GM12891 (cell line): ENCODE measurements around the gene PLCL1.

Experiments used
- DNase-seq: peaks from one replicate; pipeline ENCODE4 v3.0.0; 2011; ENCODE audit warnings: low spot score; ENCODE audit not compliant: insufficient read length
- FAIRE-seq: peaks from 2 replicates; lab custom pipeline; 2011; peaks lifted over from hg19 to GRCh38; lab: Jason Lieb, UNC
- PAX5 ChIP-seq: IDR thresholded peaks from 2 replicates; pipeline ENCODE4 v1.6.1; 2011; ENCODE audit warnings: low read length, moderate library complexity, mild to moderate bottlenecking; ENCODE audit not compliant: insufficient read depth, severe bottlenecking
- POLR2A ChIP-seq: IDR thresholded peaks from 2 replicates; pipeline ENCODE4 v1.6.1; 2011; ENCODE audit warnings: low read depth, low read length, control low read depth
- POLR2AphosphoS5 ChIP-seq: IDR thresholded peaks from 2 replicates; pipeline ENCODE4 v1.6.1; 2011; ENCODE audit warnings: low read depth, low read length, control low read depth
- POU2F2 ChIP-seq: IDR thresholded peaks from 2 replicates; pipeline ENCODE4 v1.6.1; 2011; ENCODE audit warnings: low read depth, mild to moderate bottlenecking, control low read depth, low read length, moderate library complexity
- SPI1 ChIP-seq: IDR thresholded peaks from 2 replicates; pipeline ENCODE4 v1.6.1; 2011; ENCODE audit warnings: low read depth, low read length, control low read depth
- TAF1 ChIP-seq: IDR thresholded peaks from 2 replicates; pipeline ENCODE4 v1.6.1; 2011; ENCODE audit warnings: low read depth, low read length, control low read depth

The PLCL1 gene

DNA sequence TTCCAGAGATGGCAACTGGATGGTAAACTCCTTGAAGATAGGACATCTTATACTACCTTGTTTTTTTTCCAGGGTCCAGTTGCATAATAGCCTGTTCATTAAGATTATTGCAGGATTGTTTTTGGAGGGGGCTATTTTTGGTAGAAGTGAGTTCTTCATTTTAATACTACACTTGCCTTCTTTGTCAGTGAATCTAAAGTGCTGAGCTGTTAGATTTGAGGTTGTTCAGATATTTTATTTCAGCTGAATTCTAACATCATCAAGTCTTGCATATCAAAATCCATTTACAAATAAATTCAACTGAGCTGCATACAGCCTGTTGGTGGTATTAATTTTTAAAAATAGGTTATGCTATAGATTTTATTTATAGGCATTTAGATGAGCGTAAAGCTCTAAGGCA lies 72.1 kb downstream of the PLCL1 start:
- no peak for TF ChIP-seq PAX5
- TF ChIP-seq TAF1 = no peak
- TF ChIP-seq POU2F2 = no peak
- no peak for TF ChIP-seq POLR2A
- TF ChIP-seq POLR2AphosphoS5 = no peak
- FAIRE-seq = no peak
- no peak for DNase-seq

DNA sequence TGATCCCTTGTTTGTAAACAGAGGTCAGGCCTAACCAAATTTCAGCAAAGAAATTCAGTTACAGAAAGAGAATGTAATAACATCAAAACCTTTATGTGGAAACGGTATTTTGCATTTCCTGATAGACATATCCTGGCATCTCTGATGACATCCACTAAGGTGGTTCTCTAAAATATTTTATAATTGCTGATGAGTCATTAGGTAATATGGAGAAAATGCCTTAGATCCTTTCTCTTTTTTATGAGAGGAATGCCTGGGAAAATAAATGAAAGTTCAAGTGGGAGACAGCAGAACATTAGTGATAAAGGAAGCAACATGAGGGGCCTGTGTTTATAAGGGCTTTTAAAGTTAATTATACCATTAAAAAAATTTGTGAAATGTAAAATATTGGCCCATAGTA lies 72.6 kb downstream of the PLCL1 start:
- no peak for TF ChIP-seq POLR2A
- TF ChIP-seq POLR2AphosphoS5 = no peak
- no peak for TF ChIP-seq TAF1
- TF ChIP-seq POU2F2 = no peak
- no peak for TF ChIP-seq PAX5
- TF ChIP-seq SPI1 = no peak
- DNase-seq (no peak), FAIRE-seq (no peak)

DNA sequence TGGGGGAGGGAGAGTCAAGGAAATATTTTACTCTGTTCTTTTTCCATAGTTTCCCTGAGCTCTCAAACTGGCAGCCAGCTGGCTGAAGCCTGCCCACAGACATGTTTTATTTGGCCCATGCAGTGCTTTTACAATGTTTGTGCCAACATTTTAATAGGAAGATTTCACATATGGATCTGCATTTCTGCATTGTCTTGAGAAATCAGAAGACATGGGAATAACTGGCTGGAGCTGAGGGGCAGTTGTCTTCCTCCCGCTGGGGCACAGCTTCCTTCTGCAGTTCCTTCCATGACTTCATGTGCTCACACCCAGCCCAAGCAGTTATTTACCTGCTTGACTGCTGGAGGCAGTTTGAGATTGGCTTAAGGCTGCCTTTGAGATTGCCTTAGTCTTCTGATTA lies 74.4 kb downstream of the PLCL1 start:
- TF ChIP-seq POLR2A = no peak
- TF ChIP-seq POU2F2 = no peak
- TF ChIP-seq PAX5 = no peak
- no peak for TF ChIP-seq POLR2AphosphoS5
- no peak for TF ChIP-seq TAF1
- TF ChIP-seq SPI1 = no peak
- DNase-seq (no peak), FAIRE-seq (no peak)

DNA sequence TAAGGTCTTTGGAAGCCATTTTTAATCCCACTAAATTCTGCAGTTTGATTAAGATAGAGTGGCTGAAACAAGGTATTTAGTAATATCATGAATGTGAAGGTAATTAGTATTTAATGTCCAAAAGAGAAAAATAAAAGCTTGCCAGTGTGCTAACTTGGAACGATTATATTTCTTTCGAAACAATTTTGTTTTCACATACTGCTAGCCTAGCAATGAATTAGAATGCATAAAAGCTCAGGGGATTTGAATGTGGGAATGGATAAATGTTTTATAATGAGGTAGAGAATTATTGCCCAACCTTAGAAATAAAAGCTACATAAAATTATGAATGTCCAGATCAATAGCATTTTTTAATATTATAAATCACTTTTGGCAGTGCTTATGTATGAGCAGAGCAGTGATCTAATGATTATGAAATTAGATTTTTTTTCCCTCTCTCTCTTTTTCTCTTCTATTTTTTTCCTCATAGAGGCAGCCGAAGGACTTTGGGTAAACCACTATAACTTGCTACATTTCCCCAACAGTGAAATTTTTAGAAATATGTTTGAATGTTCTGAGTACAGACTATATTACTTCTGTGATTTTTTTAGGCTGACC lies 75.5 kb downstream of the PLCL1 start:
- FAIRE-seq (no peak), DNase-seq (no peak)
- no peak for TF ChIP-seq PAX5
- no peak for TF ChIP-seq TAF1
- TF ChIP-seq POLR2A = no peak
- TF ChIP-seq SPI1 = no peak
- no peak for TF ChIP-seq POU2F2
- TF ChIP-seq POLR2AphosphoS5 = no peak

DNA sequence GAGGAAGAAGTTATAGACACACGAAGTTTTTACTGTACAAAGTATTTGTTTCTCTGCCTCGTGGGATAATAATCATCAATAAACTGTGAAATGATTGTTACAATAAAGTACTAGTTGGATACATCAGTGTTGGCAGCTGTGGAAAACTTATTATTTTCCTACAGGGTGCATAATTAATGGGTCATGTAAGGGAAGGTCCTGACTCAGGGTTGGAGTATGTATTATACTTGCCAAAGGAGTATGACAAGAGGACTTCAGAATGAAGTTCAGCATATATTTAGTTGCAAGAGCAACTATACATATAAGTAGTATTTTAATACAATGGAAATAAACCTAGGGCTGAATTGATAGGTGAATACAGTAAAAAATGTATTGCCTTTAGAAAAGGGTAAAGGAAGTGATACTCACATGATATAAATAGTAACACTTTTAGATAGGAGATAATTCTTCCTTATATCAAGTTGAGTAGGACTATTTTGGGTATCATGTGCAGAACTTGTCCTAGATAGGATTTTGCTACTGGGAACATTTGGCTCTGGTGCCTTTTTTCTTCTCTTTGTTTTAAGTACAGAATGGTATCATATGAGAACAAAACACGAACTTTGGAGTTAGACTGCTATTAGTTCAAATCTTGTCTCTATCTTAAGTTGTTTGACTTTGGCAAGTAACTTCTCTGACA lies 79.1 kb downstream of the PLCL1 start:
- FAIRE-seq (no peak), DNase-seq (no peak)
- TF ChIP-seq POLR2AphosphoS5 = no peak
- TF ChIP-seq SPI1 = no peak
- TF ChIP-seq TAF1 = no peak
- TF ChIP-seq POLR2A = no peak
- TF ChIP-seq POU2F2 = no peak
- no peak for TF ChIP-seq PAX5

DNA sequence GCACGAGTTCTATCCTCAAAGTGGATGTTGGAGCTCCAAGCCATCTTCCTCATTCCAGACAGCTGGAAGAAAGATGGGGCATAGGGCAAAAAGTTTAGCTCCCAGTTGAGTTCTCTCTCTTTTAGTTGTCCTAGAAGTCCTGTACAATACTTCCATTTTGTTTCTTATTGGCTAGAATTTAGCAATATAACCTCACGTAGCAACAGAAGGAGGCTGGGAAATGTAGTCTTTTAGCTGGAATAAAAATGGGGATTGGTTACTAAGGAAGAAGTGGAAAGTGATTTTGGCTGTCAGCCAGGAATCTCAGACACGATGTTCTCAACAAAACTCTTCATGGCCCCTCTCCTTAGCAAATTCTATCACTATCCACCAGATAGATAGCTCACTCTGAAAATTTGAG lies 79.9 kb downstream of the PLCL1 start:
- TF ChIP-seq POLR2AphosphoS5 (no peak), SPI1 (no peak), POLR2A (no peak), PAX5 (no peak), TAF1 (no peak), POU2F2 (no peak)
- FAIRE-seq = no peak
- no peak for DNase-seq

DNA sequence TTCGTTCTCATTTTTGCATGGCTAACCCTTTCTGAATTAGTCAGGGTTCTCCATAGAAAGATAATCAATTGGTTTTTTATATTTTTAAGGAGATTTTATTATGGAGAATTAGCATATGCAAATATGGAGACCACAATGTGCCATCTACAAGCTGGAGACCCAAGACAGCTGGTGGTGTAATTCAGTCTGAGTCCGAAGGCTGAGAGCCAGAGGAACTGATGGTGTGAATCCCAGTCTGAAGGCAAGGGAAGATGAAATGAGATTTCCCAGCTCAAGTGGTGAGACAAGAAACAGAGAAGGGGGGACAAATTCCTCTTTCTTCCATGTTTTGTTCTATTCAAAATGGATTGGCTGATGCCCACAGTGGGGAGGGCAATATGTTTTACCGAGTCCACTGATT lies 80.7 kb downstream of the PLCL1 start:
- TF ChIP-seq PAX5 (no peak), SPI1 (no peak), TAF1 (no peak), POLR2AphosphoS5 (no peak), POU2F2 (no peak), POLR2A (no peak)
- DNase-seq = no peak
- FAIRE-seq = no peak

DNA sequence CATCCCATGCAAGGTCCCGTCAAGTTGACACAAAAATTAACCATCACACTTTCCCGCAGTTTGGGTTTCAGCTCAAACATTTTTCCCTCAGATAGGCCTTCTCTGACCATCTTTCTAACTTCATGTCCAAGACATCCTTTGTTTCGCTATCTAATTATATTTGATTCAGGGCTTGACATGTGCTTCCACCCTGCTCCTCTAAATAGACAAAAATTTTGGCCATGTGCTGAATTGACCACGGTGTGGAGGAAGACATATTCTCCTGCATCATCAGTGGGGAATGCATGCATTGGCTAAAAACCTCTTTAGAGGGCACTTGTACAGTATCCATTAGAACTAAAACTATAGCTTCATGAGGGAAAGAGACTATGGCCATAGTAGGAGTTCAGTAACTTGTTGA lies 81.2 kb downstream of the PLCL1 start:
- FAIRE-seq = no peak
- no peak for DNase-seq
- no peak for TF ChIP-seq POU2F2
- no peak for TF ChIP-seq SPI1
- TF ChIP-seq PAX5 = no peak
- TF ChIP-seq POLR2A = no peak
- no peak for TF ChIP-seq TAF1
- TF ChIP-seq POLR2AphosphoS5 = no peak

DNA sequence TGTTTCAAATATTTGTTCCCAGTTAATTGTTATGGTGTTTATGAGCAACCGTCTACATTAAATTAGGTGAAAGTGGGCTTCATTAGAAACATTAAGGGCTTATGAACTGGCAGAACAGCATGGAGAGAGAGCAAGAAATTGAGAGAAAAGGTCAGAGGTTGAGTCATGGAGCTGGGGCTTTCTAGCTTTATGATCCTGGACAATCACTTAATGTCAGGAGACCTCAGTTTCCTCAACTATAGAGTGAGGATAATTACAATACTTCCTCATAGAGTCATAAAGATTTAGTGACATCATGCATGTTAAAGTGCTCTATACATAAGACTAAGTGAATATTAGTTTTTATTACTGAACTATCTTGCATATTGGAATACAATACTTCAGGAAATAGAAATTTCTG lies 83.9 kb downstream of the PLCL1 start:
- no peak for TF ChIP-seq POLR2AphosphoS5
- no peak for TF ChIP-seq POLR2A
- no peak for TF ChIP-seq POU2F2
- TF ChIP-seq TAF1 = no peak
- TF ChIP-seq PAX5 = no peak
- no peak for TF ChIP-seq SPI1
- FAIRE-seq (no peak), DNase-seq (no peak)

DNA sequence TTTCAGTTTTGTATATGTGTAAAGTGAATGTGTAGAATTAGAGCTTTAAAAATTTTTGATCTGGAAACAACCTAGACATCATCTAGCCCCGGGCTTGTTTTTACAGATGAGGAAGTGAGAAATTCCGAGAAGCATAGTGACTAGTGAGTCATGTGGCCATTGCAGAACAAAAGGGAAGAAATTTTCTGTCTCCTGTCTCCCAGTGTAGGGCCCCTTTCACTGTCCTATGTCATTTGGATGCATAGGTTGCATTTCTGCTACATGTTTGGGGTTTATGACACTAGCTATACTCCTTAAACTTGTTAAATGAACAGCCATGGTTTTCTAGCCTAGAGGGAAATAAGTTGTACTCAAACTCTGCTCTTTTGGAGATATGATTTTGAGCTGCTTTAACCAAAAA lies 84.6 kb downstream of the PLCL1 start:
- FAIRE-seq (peak; percentile 23), DNase-seq (peak; percentile 16)
- peak; percentile 97 for TF ChIP-seq SPI1
- TF ChIP-seq POLR2A = no peak

DNA sequence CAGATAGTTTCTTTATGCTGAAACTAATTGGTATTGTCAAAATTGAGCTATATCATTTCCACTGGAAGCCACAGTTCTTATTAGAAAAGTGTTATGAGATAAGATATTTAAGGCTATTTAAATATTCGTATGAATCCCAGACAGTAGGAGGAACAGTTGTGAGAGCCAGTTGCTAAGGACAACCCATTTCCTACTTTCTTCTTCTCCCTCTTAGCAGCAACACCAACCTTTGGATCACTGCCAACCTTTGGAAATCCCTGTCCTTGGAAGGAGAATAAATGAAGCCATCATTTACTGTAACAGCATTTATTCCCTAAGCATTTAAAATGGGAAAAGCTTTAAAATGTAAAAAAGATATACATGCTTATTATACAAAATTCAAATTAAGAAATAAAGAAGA lies 85.8 kb downstream of the PLCL1 start:
- TF ChIP-seq POU2F2 (no peak), POLR2A (no peak), SPI1 (no peak), TAF1 (no peak), PAX5 (no peak), POLR2AphosphoS5 (no peak)
- DNase-seq = no peak
- FAIRE-seq = no peak
